Stomach (tissue), 9 donors: Measurements from ENCODE around the gene USP10. TPM values are rescaled to one million over a fixed set of nuclear protein-coding genes. Genes with fewer than 3 reads are reported as not detected.

Experiments
- DNase-seq, 2 donors: peaks; one replicate each; pipeline versions ENCODE4 v3.0.0 to v3.0.0-alpha.2; 2013 to 2019
- H3K27ac ChIP-seq, 5 donors: fragments of 200-600 bp in 4 of 5; sonication (generic) in 4 of 5; one replicate each; pipeline ENCODE4 v1.5.1; 2013 to 2019; ENCODE audit warnings: mild to moderate bottlenecking in 1 of 5, moderate library complexity in 1 of 5
- H3K27me3 ChIP-seq, 3 donors: fragments of 200-600 bp; sonication (generic); one replicate each; pipeline ENCODE4 v1.5.1; 2017 to 2019; ENCODE audit warnings: mixed run types in 1 of 3
- H3K36me3 ChIP-seq, 4 donors: fragments of 200-600 bp; sonication (generic); 1 replicate in 3 of 4; 2 replicates in 1 of 4; pipeline ENCODE4 v1.5.1; 2016 to 2019
- H3K4me1 ChIP-seq, 4 donors: fragments of 200-600 bp; sonication (generic); one replicate each; pipeline ENCODE4 v1.5.1; 2016 to 2019
- H3K4me3 ChIP-seq, 4 donors: fragments of 200-600 bp; sonication (generic) in 3 of 4; one replicate each; pipeline ENCODE4 v1.5.1; 2016 to 2019; ENCODE audit warnings: mild to moderate bottlenecking in 1 of 4
- H3K9me3 ChIP-seq, 4 donors: fragments of 200-600 bp; sonication (generic); one replicate each; pipeline ENCODE4 v1.5.1; 2016 to 2019
- CTCF ChIP-seq, 7 experiments: fragments of 450-650 bp in 4 of 7; fragments of 200-600 bp in 3 of 7; sonication (generic) in 3 of 7; IDR thresholded peaks; one replicate each; pipeline ENCODE4 v1.5.1; 2016 to 2019; ENCODE audit warnings: antibody characterized with exemption in 7 of 7, control low read depth in 2 of 7, mild to moderate bottlenecking in 1 of 7
- EP300 ChIP-seq: sonication (generic); formaldehyde crosslinking; IDR thresholded peaks from one replicate; pipeline ENCODE4 v1.6.1; 2017; ENCODE audit warnings: antibody characterized with exemption
- POLR2A ChIP-seq, 4 donors: fragments of 450-650 bp; IDR thresholded peaks; one replicate each; pipeline ENCODE4 v1.6.1; 2016; ENCODE audit warnings: antibody characterized with exemption in 4 of 4, control low read depth in 2 of 4, mild to moderate bottlenecking in 1 of 4, moderate library complexity in 1 of 4
- POLR2AphosphoS5 ChIP-seq, 3 donors: sonication (generic); formaldehyde crosslinking; IDR thresholded peaks; one replicate each; pipeline ENCODE4 v1.6.1; 2016; ENCODE audit warnings: antibody characterized with exemption in 3 of 3
- WGBS, 5 donors: extraction: QIAGEN DNeasy Blood & Tissue Kit in 3 of 5; methylation state at CpG; one replicate each; pipeline versions ENCODE4 v1.1.5 to v1.1.7; 2013 to 2018; 5-methylcytosine and 5-hydroxymethylcytosine counted together
- intact Hi-C: fragments of 100-400 bp; cut with DNase I; formaldehyde crosslinking; loops from one replicate; pipeline ENCODE4 v1.15.1; 2023; ENCODE audit warnings: low total_unique reads
- polyA plus RNA-seq, 3 donors: library from polyadenylated mRNA; stranded (reverse); fragments of 200-250 nt; gene quantifications; one replicate each; pipeline ENCODE4 v1.2.3, GENCODE V29; 2013
- total RNA-seq, 5 donors: library from RNA; depleted of rRNA; stranded (reverse); fragments of >200 nt; gene quantifications; one replicate each; pipeline versions ENCODE4 v1.1.0 to v1.2.3, GENCODE V29; 2014 to 2016
- donor health status: healthy with polysubstance abuse.
- donor health status: Bipolar disorder and iron deficiency.
- donor health status: healthy.

The USP10 gene
- total and polyA plus RNA-seq, 8 donors = 17.1 to 183 (median 44.8) TPM

DNA sequence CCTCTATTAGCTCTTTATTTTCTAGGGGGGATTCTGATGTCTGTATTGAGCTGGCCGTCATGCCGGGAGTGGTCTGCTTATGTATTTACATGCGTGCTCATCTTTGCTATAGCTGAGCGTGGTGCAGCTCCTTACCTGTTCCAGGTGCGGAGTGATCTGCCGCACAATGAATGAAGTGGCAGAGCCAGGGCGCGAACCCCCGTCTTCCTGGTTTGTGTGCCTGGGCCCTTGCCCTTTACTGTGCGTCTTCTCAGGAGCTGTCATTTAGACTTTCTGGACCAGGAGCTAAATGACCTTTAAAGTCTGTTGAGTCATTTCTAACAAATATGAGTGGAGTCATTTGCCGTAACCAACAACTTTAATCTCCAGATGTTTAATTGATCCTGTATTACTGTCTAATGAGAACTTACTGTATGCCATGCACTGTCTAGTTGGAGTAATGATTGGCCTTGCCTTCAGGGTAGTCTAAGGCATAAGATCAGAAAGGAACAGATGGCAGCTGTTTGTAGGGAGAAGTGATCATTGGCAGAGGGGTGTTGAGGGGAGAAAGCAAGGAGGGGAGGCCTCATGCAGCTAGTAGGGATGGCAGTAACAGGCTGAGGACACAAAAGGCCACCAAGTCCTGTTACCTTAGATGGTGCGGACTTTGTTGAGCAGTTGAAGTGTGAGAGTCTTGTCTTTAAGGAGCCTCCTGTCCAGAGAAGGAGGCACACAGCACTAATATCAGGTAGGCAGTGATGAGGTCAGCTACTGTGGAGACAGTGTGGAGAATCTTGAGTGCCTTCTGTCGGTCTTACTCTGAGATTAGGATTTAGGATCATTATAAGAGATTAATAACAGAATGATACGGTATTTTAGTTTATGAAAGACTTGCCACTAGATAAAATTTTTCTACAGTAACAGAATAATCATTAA, 53.9 kb downstream of the USP10 start:
- Histone ChIP-seq H3K4me3 (no peak overlapping the region), H3K9me3 (no peaks in the 10 kb centered on the region), H3K36me3 (peaks cover 0 to 7% (median 4%) of the 10 kb centered on the region in 4 donors), H3K27ac (peak overlapping the region in 2 of 5 donors; percentile 46 to 74), H3K4me1 (peaks cover 7 to 74% (median 44%) of the 10 kb centered on the region in 4 donors), H3K27me3 (no peaks in the 10 kb centered on the region)
- intact Hi-C loops = loop anchor here (5.0 kb wide), 1 partner anchor 199 kb away; no protein-coding TSS in a partner anchor
- WGBS, 5 donors = 80 to 89% (median 86%) methylated on average over 14 of the region's 14 CpGs
- TF ChIP-seq EP300 = no peak
- TF ChIP-seq POLR2AphosphoS5 (IDR thresholded peaks at IDR 0.05) = no peak
- TF ChIP-seq POLR2A (IDR thresholded peaks at IDR 0.05) = no peak
- no peak for TF ChIP-seq CTCF (IDR thresholded peaks at IDR 0.05)
- DNase-seq = no peak

GRCh38 chr16:84754353-84754856, 54.6 kb downstream of the USP10 start:
- DNase-seq = peak; percentile 67 to 93
- peaks cover 7 to 81% (median 42%) of the 10 kb centered on the region in 4 donors for H3K4me1 ChIP-seq
- H3K36me3 ChIP-seq = peaks cover 0 to 14% (median 9%) of the 10 kb centered on the region in 4 donors
- WGBS, 5 donors = 4 to 7% (median 5%) methylated on average over 12 of the region's 12 CpGs
- TF ChIP-seq EP300 = no peak
- TF ChIP-seq CTCF (IDR thresholded peaks at IDR 0.05) = peak in 6 of 7 experiments; percentile 36 to 92 (median 84)
- TF ChIP-seq POLR2A (IDR thresholded peaks at IDR 0.05) = no peak
- peak in 2 of 3 donors; percentile 40 to 62 for TF ChIP-seq POLR2AphosphoS5 (IDR thresholded peaks at IDR 0.05)
- H3K9me3 ChIP-seq = no peaks in the 10 kb centered on the region
- no peak overlapping the region for H3K4me3 ChIP-seq
- intact Hi-C loops = loop anchor here (5.0 kb wide), 1 partner anchor 198 kb away; no protein-coding TSS in a partner anchor
- H3K27ac ChIP-seq = peak overlapping the region in 3 of 5 donors; percentile 46 to 74 (median 60)
- no peaks in the 10 kb centered on the region for H3K27me3 ChIP-seq

GRCh38 chr16:84754956-84755672, 55.3 kb downstream of the USP10 start:
- WGBS, 5 donors = 63 to 82% (median 81%) methylated on average over 17 of the region's 17 CpGs
- Histone ChIP-seq H3K4me1 (peaks cover under 1 to 80% (median 36%) of the 10 kb centered on the region in 4 donors), H3K27me3 (no peaks in the 10 kb centered on the region), H3K4me3 (no peak overlapping the region), H3K27ac (peak overlapping the region in 3 of 5 donors; percentile 46 to 74 (median 60)), H3K9me3 (no peaks in the 10 kb centered on the region), H3K36me3 (peaks cover 0 to 19% (median 12%) of the 10 kb centered on the region in 4 donors)
- intact Hi-C loops = loop anchor here (5.0 kb wide), 1 partner anchor 197 kb away; no protein-coding TSS in a partner anchor
- TF ChIP-seq CTCF (IDR thresholded peaks at IDR 0.05) = no peak
- TF ChIP-seq EP300 = no peak
- no peak for TF ChIP-seq POLR2A (IDR thresholded peaks at IDR 0.05)
- TF ChIP-seq POLR2AphosphoS5 (IDR thresholded peaks at IDR 0.05) = no peak
- DNase-seq = no peak

DNA sequence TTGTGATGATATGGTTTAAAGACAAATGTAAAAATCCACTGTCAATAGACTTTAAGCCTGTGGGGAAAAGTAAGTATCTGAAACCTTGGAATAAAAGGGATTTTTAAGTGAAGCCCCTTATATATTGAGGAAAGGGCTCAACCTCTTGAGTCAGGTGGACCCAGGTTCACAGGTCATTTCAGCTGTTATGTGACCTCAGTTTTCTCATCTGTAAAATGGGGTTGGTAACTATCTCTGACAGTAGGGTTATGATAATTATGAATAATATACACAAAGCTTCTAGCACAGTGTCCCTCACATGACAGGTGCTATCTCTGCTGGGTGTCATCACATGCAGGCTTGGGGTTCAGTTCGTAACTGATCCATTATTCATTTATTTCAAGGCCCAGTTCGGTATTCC, 57.0 kb downstream of the USP10 start:
- H3K4me1 ChIP-seq = peaks cover 0 to 63% (median 27%) of the 10 kb centered on the region in 4 donors
- no peaks in the 10 kb centered on the region for H3K9me3 ChIP-seq
- H3K36me3 ChIP-seq = peaks cover 0 to 36% (median 29%) of the 10 kb centered on the region in 4 donors
- no peaks in the 10 kb centered on the region for H3K27me3 ChIP-seq
- DNase-seq = no peak
- intact Hi-C loops = no loop called here
- 45 to 89% (median 48%) methylated on average over 2 of the region's 2 CpGs for WGBS, 5 donors
- no peak overlapping the region for H3K27ac ChIP-seq
- no peak for TF ChIP-seq EP300
- TF ChIP-seq POLR2AphosphoS5 (IDR thresholded peaks at IDR 0.05) = no peak
- TF ChIP-seq POLR2A (IDR thresholded peaks at IDR 0.05) = no peak
- TF ChIP-seq CTCF (IDR thresholded peaks at IDR 0.05) = no peak
- H3K4me3 ChIP-seq = no peak overlapping the region
